Measurements from ENCODE around the gene COL18A1. TPM values are rescaled to one million over a fixed set of nuclear protein-coding genes. Genes with fewer than 3 reads are reported as not detected.

COL18A1 gene
- total and polyA plus RNA-seq, 9 of the 15 experiments (the other 6 are each of a cell fraction or from before 2014, with no cell fraction given): 0.14 to 16.4 (median 2.0) TPM

DNA sequence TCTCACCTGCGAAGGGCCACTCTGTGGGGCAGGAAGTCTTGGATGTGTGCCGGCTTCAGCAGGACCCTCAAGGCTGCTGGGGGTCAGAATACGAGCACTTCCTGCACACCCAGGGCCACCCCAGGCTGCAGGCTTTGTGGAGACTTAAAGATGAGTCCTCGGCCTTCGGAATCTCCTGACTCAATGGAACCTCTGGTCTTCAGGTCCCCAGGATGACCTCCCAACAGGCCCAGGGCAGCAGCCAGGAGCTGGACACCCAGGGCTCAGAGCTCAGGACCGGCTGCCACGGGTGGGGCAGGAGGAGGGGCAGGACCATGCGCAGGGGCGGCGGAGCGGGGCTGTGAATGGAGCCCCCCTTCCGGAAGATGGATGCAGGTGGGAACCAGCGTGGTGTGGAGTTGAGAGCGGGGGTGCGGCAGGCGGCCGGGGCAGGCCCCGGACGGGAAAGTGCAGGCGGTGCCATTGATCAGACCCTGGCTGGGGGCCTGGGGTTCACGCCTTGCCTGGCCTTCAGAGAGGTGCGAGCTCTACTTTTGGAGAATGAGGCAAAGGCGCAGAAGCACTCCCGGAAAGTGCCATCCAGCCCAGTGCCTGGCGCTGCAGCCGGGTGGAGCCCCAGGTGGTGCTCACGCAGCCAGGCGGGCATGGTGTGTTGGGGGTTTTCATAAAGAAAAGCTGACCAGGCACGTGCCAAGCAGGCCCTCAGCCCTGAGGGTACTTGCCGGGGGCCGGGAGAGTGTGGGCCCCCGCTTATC lies 10.4 kb downstream of the COL18A1 start:
- ChIA-PET CTCF (ENCODE audit: low intra/inter-chr PET ratio) (no interaction called here), POLR2A (interaction anchor here (1.1 to 2.0 kb wide), 2 partner anchors 9 to 15 kb away, joined by 5 to 6 read pairs; no protein-coding TSS in a partner anchor)
- ATAC-seq: no peak
- Histone ChIP-seq H3K27ac (ENCODE audit: extremely low read depth, low read depth, low read length) (no peak overlapping the region), H3K4me1 (replicated peaks in 1 of 2; ENCODE audit: control insufficient read depth in 2 of 2, insufficient read depth in 2 of 2, low read length in 2 of 2) (peaks cover 31 to 88% of the 10 kb centered on the region in 2 experiments), H4K20me1 (replicated peaks; ENCODE audit: control insufficient read depth, insufficient read depth, low read length) (peaks cover 19% of the 10 kb centered on the region), H3K9me3 (replicated peaks; ENCODE audit: control insufficient read depth, insufficient read depth, low read depth, low read length) (no peaks in the 10 kb centered on the region), H3K36me3 (ENCODE audit: control insufficient read depth, insufficient read depth, low read length) (no peaks in the 10 kb centered on the region), H3K9me1 (ENCODE audit: control insufficient read depth, insufficient read depth, low read length) (peaks cover 5% of the 10 kb centered on the region), H2AFZ (ENCODE audit: low read depth, low read length) (no peak overlapping the region), H3K4me3 (no peak overlapping the region), H3K79me2 (ENCODE audit: control insufficient read depth, insufficient read depth, low read length) (peaks cover 16% of the 10 kb centered on the region), H3K27me3 (ENCODE audit: control insufficient read depth in 2 of 2, insufficient read depth in 2 of 2, low read length in 2 of 2) (no peaks in the 10 kb centered on the region), H3K4me2 (ENCODE audit: insufficient read depth, low read length) (no peak overlapping the region), H3K9ac (ENCODE audit: insufficient read depth in 1 of 2, low read depth in 2 of 2, low read length in 2 of 2) (no peak overlapping the region; a peak in 1 of 4 replicates)
- intact Hi-C loops (cut with micrococcal nuclease) (no loop called here), in situ Hi-C loops (cut with MboI) (no loop called here)
- no TSS peak for BruUV-seq (replicated peaks)
- no peak for FAIRE-seq
- TF ChIP-seq RBFOX2 (IDR thresholded peaks at IDR 0.05; ENCODE audit: low read depth, low read length): 0 out of 2 replicates have a peak, but pooled peaks have one; percentile 19
- TF ChIP-seq PML (IDR thresholded peaks at IDR 0.05; ENCODE audit: low read length): no peak
- DNase-seq (ENCODE audit: extremely low read depth in 1 of 4, low spot score in 3 of 4): no peak
- WGBS (ENCODE audit: insufficient coverage, low coverage, missing lambda C conversion rate): 81% methylated on average over 24 of the region's 32 CpGs

DNA sequence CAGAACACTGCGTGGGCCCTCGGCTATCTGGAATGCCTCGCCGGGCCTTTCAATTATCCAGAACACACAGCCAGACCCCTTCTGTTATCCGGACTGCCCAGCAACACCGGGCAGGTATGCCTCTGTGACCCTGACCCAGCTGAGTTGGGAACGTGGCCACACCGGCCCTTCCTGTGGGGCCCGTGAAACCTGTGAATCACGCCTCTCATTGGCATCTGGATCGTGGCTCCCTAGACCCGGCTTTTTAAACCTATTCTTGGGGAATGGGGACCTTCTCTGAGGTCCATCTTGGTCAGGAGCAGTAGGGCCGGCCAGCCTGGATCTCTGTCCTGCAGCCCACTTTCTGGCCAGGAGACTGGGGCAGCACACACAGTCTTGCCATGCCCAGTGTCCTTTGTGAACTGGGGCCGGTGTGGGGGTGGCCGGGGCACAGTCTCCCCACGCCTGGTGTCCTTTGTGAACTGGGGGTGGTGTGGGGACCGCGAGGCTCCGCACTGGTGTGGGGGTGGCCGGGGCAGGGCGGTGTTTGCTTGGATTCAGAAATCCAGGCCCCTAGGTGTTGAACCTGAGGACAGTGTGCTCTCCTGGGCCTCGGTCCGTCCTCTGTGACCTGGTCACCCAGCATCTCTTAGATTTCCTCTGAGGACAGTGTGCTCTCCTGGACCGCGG lies 11.1 kb downstream of the COL18A1 start:
- ATAC-seq: no peak

More for the DNA sequence above, 11.1 kb downstream of the COL18A1 start:
- no peak for FAIRE-seq
- no peak for DNase-seq (ENCODE audit: extremely low read depth in 1 of 4, low spot score in 3 of 4)
- CTCF ChIA-PET (ENCODE audit: low intra/inter-chr PET ratio): no interaction called here
- BruUV-seq (replicated peaks): no TSS peak
- in situ Hi-C loops (cut with MboI) (no loop called here), intact Hi-C loops (cut with micrococcal nuclease) (no loop called here)
- 51% methylated on average over 20 of the region's 25 CpGs for WGBS (ENCODE audit: insufficient coverage, low coverage, missing lambda C conversion rate)
- Histone ChIP-seq H3K79me2 (ENCODE audit: control insufficient read depth, insufficient read depth, low read length) (peaks cover 14% of the 10 kb centered on the region), H3K9ac (ENCODE audit: insufficient read depth in 1 of 2, low read depth in 2 of 2, low read length in 2 of 2) (peak overlapping the region in 1 of 2 experiments; percentile 47; a peak in 1 of 4 replicates), H3K4me2 (ENCODE audit: insufficient read depth, low read length) (no peak overlapping the region), H4K20me1 (replicated peaks; ENCODE audit: control insufficient read depth, insufficient read depth, low read length) (peaks cover 26% of the 10 kb centered on the region), H2AFZ (ENCODE audit: low read depth, low read length) (no peak overlapping the region), H3K27ac (ENCODE audit: extremely low read depth, low read depth, low read length) (no peak overlapping the region), H3K4me3 (no peak overlapping the region), H3K27me3 (ENCODE audit: control insufficient read depth in 2 of 2, insufficient read depth in 2 of 2, low read length in 2 of 2) (no peaks in the 10 kb centered on the region), H3K9me1 (ENCODE audit: control insufficient read depth, insufficient read depth, low read length) (peaks cover 3% of the 10 kb centered on the region), H3K4me1 (replicated peaks in 1 of 2; ENCODE audit: control insufficient read depth in 2 of 2, insufficient read depth in 2 of 2, low read length in 2 of 2) (peaks cover 24 to 88% of the 10 kb centered on the region in 2 experiments), H3K9me3 (replicated peaks; ENCODE audit: control insufficient read depth, insufficient read depth, low read depth, low read length) (no peaks in the 10 kb centered on the region), H3K36me3 (ENCODE audit: control insufficient read depth, insufficient read depth, low read length) (no peaks in the 10 kb centered on the region)
- TF ChIP-seq, protein P1, sequence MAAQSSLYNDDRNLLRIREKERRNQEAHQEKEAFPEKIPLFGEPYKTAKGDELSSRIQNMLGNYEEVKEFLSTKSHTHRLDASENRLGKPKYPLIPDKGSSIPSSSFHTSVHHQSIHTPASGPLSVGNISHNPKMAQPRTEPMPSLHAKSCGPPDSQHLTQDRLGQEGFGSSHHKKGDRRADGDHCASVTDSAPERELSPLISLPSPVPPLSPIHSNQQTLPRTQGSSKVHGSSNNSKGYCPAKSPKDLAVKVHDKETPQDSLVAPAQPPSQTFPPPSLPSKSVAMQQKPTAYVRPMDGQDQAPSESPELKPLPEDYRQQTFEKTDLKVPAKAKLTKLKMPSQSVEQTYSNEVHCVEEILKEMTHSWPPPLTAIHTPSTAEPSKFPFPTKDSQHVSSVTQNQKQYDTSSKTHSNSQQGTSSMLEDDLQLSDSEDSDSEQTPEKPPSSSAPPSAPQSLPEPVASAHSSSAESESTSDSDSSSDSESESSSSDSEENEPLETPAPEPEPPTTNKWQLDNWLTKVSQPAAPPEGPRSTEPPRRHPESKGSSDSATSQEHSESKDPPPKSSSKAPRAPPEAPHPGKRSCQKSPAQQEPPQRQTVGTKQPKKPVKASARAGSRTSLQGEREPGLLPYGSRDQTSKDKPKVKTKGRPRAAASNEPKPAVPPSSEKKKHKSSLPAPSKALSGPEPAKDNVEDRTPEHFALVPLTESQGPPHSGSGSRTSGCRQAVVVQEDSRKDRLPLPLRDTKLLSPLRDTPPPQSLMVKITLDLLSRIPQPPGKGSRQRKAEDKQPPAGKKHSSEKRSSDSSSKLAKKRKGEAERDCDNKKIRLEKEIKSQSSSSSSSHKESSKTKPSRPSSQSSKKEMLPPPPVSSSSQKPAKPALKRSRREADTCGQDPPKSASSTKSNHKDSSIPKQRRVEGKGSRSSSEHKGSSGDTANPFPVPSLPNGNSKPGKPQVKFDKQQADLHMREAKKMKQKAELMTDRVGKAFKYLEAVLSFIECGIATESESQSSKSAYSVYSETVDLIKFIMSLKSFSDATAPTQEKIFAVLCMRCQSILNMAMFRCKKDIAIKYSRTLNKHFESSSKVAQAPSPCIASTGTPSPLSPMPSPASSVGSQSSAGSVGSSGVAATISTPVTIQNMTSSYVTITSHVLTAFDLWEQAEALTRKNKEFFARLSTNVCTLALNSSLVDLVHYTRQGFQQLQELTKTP (IDR thresholded peaks at IDR 0.05; ENCODE audit: low read depth in 1 of 2, partially characterized antibody in 2 of 2): peak in 1 of 2 experiments; percentile 73
- TF ChIP-seq C11orf30 (IDR thresholded peaks at IDR 0.05; ENCODE audit: low read depth) (no peak), ZNF197 (CRISPR knock-in tag; IDR thresholded peaks at IDR 0.05; ENCODE audit: low read depth) (no peak)
- POLR2A ChIA-PET: interaction anchor here (0.5 to 2.0 kb wide), 3 partner anchors 10 to 264 kb away, joined by 3 to 6 read pairs (median 5); no protein-coding TSS in a partner anchor
